C4-2B (cell line): ENCODE results near the gene SORCS2.

ENCODE experiments used
- H3K27ac ChIP-seq: fragments of 450-650 bp; 2 replicates; pipeline ENCODE4 v1.5.1; 2017
- CTCF ChIP-seq: fragments of 450-650 bp; conservative IDR thresholded peaks from 2 replicates; pipeline ENCODE4 v1.5.1; 2017; ENCODE audit warnings: mild to moderate bottlenecking
- ZFX ChIP-seq: fragments of 450-650 bp; IDR thresholded peaks from 2 replicates; pipeline ENCODE4 v1.6.1; 2017

The SORCS2 gene

GRCh38 chr4:7416745-7417432, 224.6 kb downstream of the SORCS2 start:
- no peak overlapping the region for H3K27ac ChIP-seq
- TF ChIP-seq CTCF (no peak), ZFX (no peak)

GRCh38 chr4:7417639-7418038, 225.3 kb downstream of the SORCS2 start:
- TF ChIP-seq CTCF = no peak
- TF ChIP-seq ZFX = no peak
- H3K27ac ChIP-seq = no peak overlapping the region

GRCh38 chr4:7418131-7418943, 226.0 kb downstream of the SORCS2 start:
- TF ChIP-seq ZFX (no peak), CTCF (no peak)
- no peak overlapping the region for H3K27ac ChIP-seq

GRCh38 chr4:7419961-7420660, 227.8 kb downstream of the SORCS2 start:
- TF ChIP-seq ZFX (no peak), CTCF (no peak)
- no peak overlapping the region for H3K27ac ChIP-seq

- TF ChIP-seq ZFX (no peak), CTCF (no peak)
- no peak overlapping the region for H3K27ac ChIP-seq
Observed at GRCh38 chr4:7420661-7421040, 228.3 kb downstream of the SORCS2 start.

- no peak overlapping the region for H3K27ac ChIP-seq
- TF ChIP-seq ZFX (no peak), CTCF (no peak)
Observed at GRCh38 chr4:7421356-7422150, 229.2 kb downstream of the SORCS2 start.
